Measurements from ENCODE around the gene PRKG1. TPM values are rescaled to one million over a fixed set of nuclear protein-coding genes. Genes with fewer than 3 reads are reported as not detected.

PRKG1 gene
- total RNA-seq, 1 donor from 2014 or later, result 4.6 TPM

GRCh38 chr10:51342381-51342780, 268.1 kb downstream of the PRKG1 start:
- no peak for TF ChIP-seq CTCF (IDR thresholded peaks at IDR 0.05; ENCODE audit: unreplicated experiment)
- Mint-ChIP-seq H3K36me3 (ENCODE audit: insufficient read depth) (no peaks in the 10 kb centered on the region), H3K27ac (no peak overlapping the region), H3K27me3 (no peaks in the 10 kb centered on the region), H3K9me3 (ENCODE audit: low read depth) (no peaks in the 10 kb centered on the region), H3K4me3 (ENCODE audit: low read depth) (no peak overlapping the region), H3K4me1 (ENCODE audit: low read depth) (peaks cover 3% of the 10 kb centered on the region)
- DNase-seq (ENCODE audit: low spot score, unreplicated experiment), result no peak

GRCh38 chr10:51343391-51343790, 269.1 kb downstream of the PRKG1 start:
- TF ChIP-seq CTCF (IDR thresholded peaks at IDR 0.05; ENCODE audit: unreplicated experiment), result no peak
- H3K4me3 Mint-ChIP-seq (ENCODE audit: low read depth), result no peak overlapping the region
- no peaks in the 10 kb centered on the region for H3K27me3 Mint-ChIP-seq
- no peak overlapping the region for H3K27ac Mint-ChIP-seq
- no peak for DNase-seq (ENCODE audit: low spot score, unreplicated experiment)
- H3K9me3 Mint-ChIP-seq (ENCODE audit: low read depth), result no peaks in the 10 kb centered on the region
- H3K36me3 Mint-ChIP-seq (ENCODE audit: insufficient read depth), result no peaks in the 10 kb centered on the region
- peaks cover 3% of the 10 kb centered on the region for H3K4me1 Mint-ChIP-seq (ENCODE audit: low read depth)

- Mint-ChIP-seq H3K27ac (no peak overlapping the region), H3K4me3 (ENCODE audit: low read depth) (no peak overlapping the region), H3K4me1 (ENCODE audit: low read depth) (peaks cover 3% of the 10 kb centered on the region), H3K27me3 (no peaks in the 10 kb centered on the region), H3K9me3 (ENCODE audit: low read depth) (no peaks in the 10 kb centered on the region), H3K36me3 (ENCODE audit: insufficient read depth) (no peaks in the 10 kb centered on the region)
- DNase-seq (ENCODE audit: low spot score, unreplicated experiment), result no peak
- TF ChIP-seq CTCF (IDR thresholded peaks at IDR 0.05; ENCODE audit: unreplicated experiment), result no peak
Observed at GRCh38 chr10:51344371-51344770, 270.1 kb downstream of the PRKG1 start.

GRCh38 chr10:51348622-51349021, 274.3 kb downstream of the PRKG1 start:
- Mint-ChIP-seq H3K27ac (no peak overlapping the region), H3K4me1 (ENCODE audit: low read depth) (peaks cover 3% of the 10 kb centered on the region), H3K36me3 (ENCODE audit: insufficient read depth) (peaks cover 1% of the 10 kb centered on the region), H3K27me3 (no peaks in the 10 kb centered on the region), H3K9me3 (ENCODE audit: low read depth) (peaks cover 13% of the 10 kb centered on the region), H3K4me3 (ENCODE audit: low read depth) (no peak overlapping the region)
- TF ChIP-seq CTCF (IDR thresholded peaks at IDR 0.05; ENCODE audit: unreplicated experiment), result no peak
- DNase-seq (ENCODE audit: low spot score, unreplicated experiment), result no peak

- no peaks in the 10 kb centered on the region for H3K36me3 Mint-ChIP-seq (ENCODE audit: insufficient read depth)
- TF ChIP-seq CTCF (IDR thresholded peaks at IDR 0.05; ENCODE audit: unreplicated experiment), result no peak
- no peaks in the 10 kb centered on the region for H3K27me3 Mint-ChIP-seq
- H3K4me3 Mint-ChIP-seq (ENCODE audit: low read depth), result no peak overlapping the region
- H3K9me3 Mint-ChIP-seq (ENCODE audit: low read depth), result no peaks in the 10 kb centered on the region
- H3K27ac Mint-ChIP-seq, result no peak overlapping the region
- no peaks in the 10 kb centered on the region for H3K4me1 Mint-ChIP-seq (ENCODE audit: low read depth)
- DNase-seq (ENCODE audit: low spot score, unreplicated experiment), result no peak
Observed at GRCh38 chr10:51357170-51357569, 282.9 kb downstream of the PRKG1 start.

Data from progenitor cell of endocrine pancreas (in vitro differentiated cells).